ENCODE data around the gene BIRC7.

The BIRC7 gene, protein sequence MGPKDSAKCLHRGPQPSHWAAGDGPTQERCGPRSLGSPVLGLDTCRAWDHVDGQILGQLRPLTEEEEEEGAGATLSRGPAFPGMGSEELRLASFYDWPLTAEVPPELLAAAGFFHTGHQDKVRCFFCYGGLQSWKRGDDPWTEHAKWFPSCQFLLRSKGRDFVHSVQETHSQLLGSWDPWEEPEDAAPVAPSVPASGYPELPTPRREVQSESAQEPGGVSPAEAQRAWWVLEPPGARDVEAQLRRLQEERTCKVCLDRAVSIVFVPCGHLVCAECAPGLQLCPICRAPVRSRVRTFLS

DNA sequence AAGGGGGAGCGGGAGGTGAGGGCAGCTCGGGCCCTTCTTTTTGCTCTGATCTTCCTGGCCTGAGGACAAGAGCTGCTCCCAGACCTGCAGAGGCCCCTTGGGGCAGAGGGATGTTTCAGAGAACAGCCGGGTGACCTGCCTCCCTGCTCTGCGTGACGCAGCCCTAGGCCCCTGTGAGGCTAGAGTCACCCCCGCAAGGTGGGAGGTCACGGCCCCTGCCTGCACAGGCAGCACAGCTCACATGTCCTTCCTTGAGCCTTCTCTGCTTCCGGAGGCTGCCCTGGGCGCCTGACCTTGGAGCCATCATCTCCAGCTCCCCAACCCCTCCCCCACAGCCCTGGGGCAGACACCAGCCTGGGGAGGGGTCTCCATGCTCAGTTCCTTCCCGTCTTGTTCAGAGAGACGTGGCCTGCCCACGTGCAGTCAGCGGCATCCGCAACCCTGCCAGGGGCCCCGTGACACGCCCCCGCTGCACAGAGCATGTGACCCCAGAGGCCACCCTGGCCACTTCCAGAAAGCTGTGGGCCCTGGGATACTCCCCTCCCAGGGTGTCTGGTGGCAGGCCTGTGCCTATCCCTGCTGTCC lies at the start of gene BIRC7:
Gene BIRC7, plus strand, starts transcription at position 507 of the 585 bp plus-strand sequence. CDS start 192 bp downstream, outside the sequence.
- DNase-seq (ENCODE audit: low read depth) = no peak

DNA sequence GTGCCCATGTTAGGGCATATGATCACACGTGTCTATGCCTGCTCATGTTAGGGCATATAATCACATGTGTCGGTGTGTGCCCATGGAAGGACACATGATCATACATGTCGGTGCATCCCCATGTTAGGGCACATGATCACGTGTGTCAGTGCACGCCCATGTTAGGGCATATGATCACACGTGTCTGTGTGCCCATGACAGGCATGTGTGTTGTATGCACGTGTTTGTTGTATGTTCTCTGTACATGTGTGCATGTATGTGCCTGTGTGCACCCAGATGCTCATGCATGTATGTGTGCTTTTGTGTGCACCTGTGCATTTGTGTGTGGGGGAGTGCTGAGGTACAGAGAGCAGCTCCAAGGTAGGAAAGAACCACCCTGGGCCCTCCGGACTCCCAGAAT lies 49.6 kb upstream of the BIRC7 start:
- DNase-seq (ENCODE audit: low read depth) = no peak

DNA sequence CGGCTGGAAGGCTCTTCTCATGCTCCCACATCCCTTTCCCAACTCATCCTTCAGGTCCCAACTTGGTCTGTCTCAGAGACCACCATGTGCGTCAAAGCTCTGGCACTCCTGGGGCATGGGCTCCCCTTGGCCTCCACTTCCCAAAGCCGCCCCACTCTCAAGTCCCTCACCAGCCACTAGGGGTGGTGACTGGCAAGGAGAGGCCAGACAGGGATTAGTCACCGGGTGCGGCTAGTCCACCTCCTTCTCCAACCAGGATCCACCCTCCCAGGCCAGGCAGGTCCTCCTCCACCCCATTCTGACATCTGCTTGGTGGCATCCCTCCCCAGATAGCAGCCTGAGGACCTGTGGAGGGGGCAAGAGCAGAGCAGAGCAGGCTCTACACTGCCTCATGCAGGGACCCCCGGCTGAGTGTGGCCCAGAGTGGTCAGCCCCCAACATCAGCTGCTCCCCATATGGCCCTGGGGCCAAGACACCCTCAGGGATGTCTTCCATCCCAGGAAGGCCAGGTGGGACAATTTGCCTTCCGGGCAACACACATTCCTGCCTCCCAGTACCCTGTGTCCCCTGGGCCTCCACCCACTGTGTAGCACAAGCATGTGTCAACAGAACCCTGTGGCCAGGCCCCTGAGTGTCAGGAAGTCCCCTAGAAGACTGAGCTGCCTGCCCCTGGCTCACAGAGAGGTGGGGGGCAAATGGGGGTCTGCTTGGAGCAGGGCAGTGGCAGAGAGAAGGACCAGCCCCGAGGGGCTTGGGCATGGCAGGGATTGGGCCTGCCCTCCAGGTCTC lies 49.0 kb upstream of the BIRC7 start:
- DNase-seq (ENCODE audit: low read depth) = no peak

GRCh38 chr20:63187338-63188158 lies 48.2 kb upstream of the BIRC7 start:
- no peak for DNase-seq (ENCODE audit: low read depth)

GRCh38 chr20:63188159-63188442 lies 47.6 kb upstream of the BIRC7 start:
- DNase-seq (ENCODE audit: low read depth) = no peak

DNA sequence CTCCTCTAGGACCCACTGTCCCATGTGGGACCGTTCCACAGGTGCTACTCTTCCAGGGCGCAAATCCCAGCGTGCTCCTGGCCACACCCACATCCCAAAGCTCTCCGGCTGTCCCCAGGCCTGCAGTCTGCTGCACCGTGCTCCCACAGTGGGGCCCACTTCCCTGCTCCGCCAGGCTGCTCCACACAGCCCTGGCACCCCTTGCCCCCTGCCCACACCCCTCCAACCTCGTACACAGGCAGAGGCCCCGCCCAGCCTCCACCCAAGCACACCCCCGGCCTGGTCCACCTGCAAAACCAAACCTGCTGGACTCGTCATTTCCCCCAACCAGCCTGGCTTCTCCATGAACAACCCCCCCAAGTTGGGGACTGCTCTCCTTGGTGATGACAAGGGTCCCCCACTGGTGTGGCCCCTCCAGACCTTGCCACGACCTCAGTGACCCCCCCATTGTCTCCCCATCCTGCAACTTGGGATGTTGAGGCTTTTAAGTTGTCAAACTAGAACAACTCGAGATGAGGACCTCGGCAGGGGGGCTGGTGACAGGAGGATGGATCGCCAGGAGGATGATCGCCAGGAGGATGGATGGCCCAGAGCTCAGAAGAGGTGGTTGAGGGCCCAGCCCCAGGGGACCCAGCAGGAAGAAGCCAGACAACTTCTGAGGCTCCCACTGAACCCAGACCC lies 46.9 kb upstream of the BIRC7 start:
- DNase-seq (ENCODE audit: low read depth) = no peak

DNA sequence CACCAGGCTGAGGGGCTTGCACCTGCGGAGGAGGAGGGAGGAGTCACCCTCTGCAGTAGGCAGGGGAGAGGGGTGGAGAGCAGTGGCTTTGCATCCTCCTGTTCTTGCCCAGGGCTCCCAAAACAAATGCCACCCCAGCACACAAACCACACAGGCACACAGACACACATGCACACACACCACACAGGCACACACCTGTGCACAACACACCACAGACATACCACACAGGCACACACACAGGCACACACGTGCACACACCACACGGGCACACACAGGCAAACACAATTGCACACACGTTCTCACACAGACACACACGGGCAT lies 46.4 kb upstream of the BIRC7 start:
- no peak for DNase-seq (ENCODE audit: low read depth)

DNA sequence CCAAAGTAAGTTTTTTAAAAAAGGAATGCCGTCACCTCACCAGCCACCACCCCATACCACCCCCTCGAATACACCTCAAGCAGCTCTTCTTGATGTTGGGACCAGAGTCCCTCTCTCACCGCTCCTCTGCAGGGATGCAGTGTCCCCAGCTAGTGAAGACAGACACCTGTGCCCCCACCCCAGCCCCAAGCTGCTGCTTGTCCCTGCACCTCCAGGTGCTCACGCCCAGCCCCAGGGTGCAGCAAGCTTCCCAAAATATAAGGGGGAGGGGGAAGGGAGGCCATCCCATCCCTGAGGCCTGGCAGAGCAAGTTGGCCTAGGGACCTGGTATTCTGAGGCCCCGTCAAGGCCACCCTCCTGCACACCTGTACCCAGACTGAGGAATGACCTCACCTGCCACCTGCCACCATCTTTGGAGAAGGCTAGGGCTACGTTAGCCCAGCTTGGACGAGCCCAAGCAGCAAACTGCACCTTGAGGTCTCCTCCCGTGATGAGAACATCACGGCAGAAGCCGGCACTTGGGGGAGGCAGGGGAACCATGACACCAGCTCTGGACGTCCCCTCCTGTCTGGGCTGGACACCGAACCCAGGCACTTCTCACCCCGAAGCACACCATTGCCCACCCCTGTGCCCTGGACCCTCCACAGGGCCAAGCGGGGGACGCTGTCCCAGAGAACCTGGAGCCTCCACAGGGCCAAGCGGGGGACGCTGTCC lies 45.7 kb upstream of the BIRC7 start:
- no peak for DNase-seq (ENCODE audit: low read depth)

DNA sequence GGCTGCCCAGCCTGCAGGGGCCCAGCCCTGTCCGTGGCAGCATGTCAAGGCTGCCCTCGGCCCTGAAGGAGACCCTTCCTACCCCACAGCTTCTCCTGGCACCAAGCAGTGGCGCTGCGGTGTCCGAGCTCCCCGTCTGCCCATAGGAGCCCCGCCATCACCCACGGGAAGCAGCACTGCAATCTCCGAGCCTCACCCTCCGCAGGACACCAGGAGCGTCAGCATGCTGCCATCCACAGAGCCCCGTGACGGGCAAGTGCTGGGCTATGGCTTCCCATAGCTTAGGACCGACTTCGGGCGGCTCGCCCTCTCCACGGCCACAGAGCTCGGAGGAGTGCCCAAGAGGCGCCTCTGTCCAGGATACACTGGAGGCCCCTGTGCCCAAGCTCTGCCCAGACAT lies 44.9 kb upstream of the BIRC7 start:
- no peak for DNase-seq (ENCODE audit: low read depth)

DNA sequence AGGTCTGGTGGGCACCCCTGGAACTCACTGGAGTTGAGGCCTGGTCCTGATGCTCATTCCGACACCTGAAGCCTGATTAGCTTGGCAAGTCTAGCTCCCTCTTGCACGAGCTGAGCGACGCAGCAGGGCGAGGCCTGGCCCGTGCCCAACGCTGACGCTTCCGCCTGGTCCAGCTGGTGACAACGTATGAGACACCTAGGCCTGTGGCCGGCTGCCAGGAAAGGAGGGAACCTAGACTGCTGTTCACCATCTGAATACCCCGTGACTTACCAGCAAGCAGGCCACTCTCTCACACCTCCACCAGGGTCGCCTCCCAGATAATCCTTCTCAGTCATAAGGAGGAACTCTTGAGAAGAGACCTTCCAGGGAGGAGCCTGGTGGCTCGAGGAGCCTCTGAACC lies 44.3 kb upstream of the BIRC7 start:
- DNase-seq (ENCODE audit: low read depth) = no peak

- no peak for DNase-seq (ENCODE audit: low read depth)
Observed at GRCh38 chr20:63192721-63193120, 43.0 kb upstream of the BIRC7 start.

DNA sequence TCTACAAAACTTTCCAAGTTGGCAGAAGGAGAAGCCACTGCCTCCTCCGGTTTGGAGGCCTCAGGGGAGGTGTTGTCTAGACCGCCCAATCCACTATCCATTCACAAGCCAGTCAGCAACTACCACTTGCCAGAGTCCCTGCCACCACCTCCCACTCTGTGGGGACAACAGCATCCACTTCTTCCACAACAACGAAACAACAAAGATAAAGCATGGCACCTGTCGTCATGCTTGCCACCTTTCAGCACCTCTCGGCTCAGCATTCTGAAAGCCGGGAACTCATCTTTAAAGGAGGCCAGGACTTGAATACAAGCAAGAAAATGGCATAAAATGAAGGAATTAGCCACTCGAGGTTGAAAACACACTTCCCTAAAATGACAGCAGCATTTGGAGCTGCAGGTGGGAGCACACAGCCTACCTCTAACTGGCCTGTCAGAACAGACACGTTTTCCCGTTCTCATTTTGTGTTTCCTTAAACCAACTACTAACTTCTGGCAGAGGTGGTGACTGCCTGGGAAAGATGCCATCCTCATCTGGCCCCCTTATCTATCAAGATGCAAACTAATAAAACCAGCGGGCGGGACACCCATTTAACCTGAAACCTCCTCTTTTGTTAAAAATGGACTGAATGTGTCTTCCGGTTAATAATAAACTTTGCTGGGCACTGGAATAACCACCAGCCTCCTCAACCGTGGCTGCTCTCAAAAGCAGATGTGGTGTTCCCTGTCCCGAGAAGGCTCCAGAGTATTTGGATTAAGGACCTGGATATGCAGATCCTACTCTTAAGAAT lies 41.5 kb upstream of the BIRC7 start:
- DNase-seq (ENCODE audit: low read depth) = no peak

- DNase-seq (ENCODE audit: low read depth) = no peak
Observed at GRCh38 chr20:63194797-63195173, 40.9 kb upstream of the BIRC7 start.

DNA sequence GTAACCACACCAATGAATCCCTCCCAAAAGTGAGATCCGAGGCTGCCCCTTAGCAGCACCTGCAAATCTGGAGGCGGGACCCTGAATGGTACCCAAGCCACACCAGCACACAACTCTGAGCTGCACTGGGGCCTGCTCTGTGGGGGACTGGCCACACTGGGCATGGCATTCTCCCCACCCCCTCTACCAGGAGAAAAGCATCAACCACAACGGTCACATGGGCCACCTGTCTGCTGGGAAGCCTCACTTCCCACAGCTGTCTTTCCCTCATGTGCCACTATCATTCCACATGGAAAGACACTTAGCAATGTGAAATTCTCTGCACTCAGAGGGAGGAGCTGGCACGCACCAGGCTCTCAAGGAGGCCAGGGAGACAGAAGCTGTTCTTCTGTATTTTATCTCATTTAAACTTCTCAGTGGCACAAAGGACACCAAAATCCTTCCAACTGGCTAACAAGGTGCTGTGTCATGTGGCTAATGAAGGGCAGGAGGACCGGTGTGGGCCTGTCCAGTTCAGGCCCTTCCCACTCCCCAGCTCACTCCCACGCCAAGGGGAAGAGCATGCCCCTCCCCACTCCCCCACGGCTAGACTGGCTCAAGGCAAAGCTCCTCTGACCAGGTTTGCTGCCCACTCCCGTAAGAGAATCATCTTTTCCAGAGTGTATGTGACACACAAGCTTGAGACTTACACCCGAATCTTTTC lies 38.8 kb upstream of the BIRC7 start:
- DNase-seq (ENCODE audit: low read depth) = no peak

DNA sequence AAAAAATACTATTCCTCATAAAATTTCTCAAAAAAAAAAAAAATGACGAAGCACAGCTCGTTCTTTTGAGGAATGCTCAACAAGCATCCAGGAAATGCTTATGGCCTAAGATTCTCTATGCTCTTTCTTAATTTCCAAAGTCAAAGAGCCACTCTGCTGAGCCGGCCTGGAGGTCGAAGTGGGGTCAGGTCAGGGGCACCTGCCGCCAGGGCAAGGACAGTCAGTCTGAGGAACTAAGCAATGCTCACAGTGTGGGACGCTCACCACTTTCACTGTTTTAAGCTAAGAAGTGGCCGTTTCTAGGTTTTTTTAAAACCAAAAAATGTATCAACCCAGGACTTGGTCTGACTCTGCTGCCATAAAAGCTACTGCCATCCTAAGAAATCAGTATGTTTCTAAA lies 37.1 kb upstream of the BIRC7 start:
- no peak for DNase-seq (ENCODE audit: low read depth)

DNA sequence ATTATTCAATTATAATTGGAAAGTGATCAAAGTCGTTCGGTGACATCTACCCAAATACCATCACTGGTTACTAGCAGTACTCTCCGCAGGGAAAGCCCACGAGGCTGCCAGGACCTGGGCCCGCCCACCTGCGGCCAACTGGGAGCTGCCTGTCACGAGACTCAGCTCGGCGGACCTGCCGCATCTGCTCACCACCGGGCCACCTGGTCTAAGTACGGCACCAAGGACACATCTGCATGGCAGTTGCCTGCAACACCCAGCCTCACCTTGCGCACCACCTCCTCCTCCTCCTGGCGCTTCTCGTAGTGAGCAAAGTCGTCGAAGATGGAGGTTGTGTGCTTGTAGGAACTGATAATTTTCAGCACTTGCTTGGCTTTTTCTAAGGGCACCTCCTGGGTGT lies 33.7 kb upstream of the BIRC7 start:
- no peak for DNase-seq (ENCODE audit: low read depth)

DNA sequence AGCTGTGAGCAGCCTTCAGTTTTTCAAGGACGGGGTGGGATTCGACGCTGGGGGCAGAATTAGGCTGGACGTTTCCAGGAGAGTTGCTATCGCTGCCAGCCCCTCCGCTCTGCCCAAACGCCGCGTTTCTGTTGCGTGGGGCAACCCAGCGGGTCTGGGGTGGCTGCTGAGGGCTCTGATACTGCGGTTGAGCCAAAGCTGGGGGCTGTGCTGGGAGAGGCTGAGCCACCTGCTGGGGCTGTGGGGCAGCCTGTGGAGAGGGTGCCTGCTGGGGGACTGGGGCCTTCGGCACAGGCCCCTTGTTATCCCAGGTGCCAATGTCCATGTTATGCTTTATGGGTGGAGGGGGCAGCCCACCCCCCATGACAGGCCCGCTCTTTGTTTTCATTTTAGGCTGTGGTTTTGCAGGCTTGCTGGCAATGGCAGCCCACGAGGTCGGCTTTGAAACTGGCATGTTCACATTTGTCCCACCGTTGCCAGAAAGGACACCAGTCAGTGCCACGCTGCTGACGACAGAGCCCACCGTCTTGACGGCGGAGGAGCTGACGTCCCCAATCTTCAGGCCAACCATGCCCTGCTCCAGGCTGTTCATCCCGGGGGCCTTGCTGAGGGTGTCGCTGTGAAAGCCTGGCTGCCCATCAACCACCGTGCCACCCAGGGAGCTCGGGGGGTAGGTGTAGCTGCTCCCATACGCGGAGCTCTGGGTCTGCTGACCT lies 32.7 kb upstream of the BIRC7 start:
- DNase-seq (ENCODE audit: low read depth) = no peak

GRCh38 chr20:63204362-63204761 lies 31.3 kb upstream of the BIRC7 start:
- no peak for DNase-seq (ENCODE audit: low read depth)

- DNase-seq (ENCODE audit: low read depth) = no peak
Observed at GRCh38 chr20:63205896-63206295, 29.8 kb upstream of the BIRC7 start.

DNA sequence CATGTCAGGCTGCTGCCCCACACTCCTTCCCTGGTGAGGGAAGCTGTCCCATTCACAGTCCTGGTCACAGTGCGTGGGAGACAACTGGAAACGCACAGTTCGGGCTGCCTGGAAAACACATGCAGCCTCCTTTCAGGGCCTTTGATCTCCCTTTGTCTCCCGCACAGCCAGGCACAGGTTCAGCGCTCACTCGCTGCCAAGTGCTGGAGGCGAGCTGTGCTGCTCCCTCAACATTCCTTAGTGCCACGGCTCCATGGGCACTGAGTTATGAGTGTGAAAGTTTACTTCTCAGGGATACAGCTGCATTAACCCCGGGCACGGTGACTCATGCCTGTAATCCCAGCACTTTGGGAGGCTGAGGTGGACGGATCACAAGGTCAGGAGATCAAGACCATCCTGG lies 28.8 kb upstream of the BIRC7 start:
- DNase-seq (ENCODE audit: low read depth) = no peak
